B cell (primary cell): ENCODE measurements around the gene ATP5MC2. TPM values are rescaled to one million over a fixed set of nuclear protein-coding genes. Genes with fewer than 3 reads are reported as not detected.

Experiments used
- ATAC-seq: fragments of 200-7000 bp; cut with Tn5 transposase; one replicate; pipeline ENCODE4 v1.10.0; 2021; ENCODE audit warnings: low read depth, mild to moderate bottlenecking, moderate number of reproducible peaks, moderate library complexity
- CTCF ChIA-PET: fragments of 350-600 bp; sonication (Branson Sonifier 250); formaldehyde crosslinking; loops from one replicate; lab custom pipeline; 2021; ENCODE audit warnings: antibody characterized with exemption, inconsistent platforms; lab: Charles Lee
- POLR2A ChIA-PET: fragments of 350-600 bp; sonication (Branson Sonifier 250); formaldehyde crosslinking; loops from one replicate; lab custom pipeline; 2021; ENCODE audit warnings: antibody characterized with exemption; lab: Charles Lee
- DNase-seq: peaks from one replicate; pipeline ENCODE4 v3.0.0; 2013
- H2AFZ ChIP-seq: 2 replicates; pipeline ENCODE4 v1.6.1; 2012; ENCODE audit warnings: mild to moderate bottlenecking, low read depth, low read length; ENCODE audit not compliant: insufficient read depth, poor library complexity, severe bottlenecking
- H3K27ac ChIP-seq, 2 donors: 1 replicate in 1 of 2; 2 replicates in 1 of 2; pipeline ENCODE4 v1.5.1; 2012 to 2013; ENCODE audit warnings: low read length in 2 of 2, mild to moderate bottlenecking in 2 of 2, moderate library complexity in 1 of 2
- H3K27me3 ChIP-seq, 4 experiments: fragments of 200-600 bp in 1 of 4; sonication (generic) in 1 of 4; replicated peaks in 1 of 4; 1 replicate in 2 of 4; 2 replicates in 2 of 4; pipeline versions ENCODE4 v1.6.1 to v1.7.0; 2013 to 2016; ENCODE audit warnings: low read length in 3 of 4, mild to moderate bottlenecking in 2 of 4, mixed read lengths in 1 of 4, moderate library complexity in 1 of 4; ENCODE audit not compliant: insufficient read depth in 4 of 4, control insufficient read depth in 3 of 4; ENCODE audit errors: control extremely low read depth in 1 of 4
- H3K36me3 ChIP-seq, 2 experiments: replicated peaks in 1 of 2; 1 replicate in 1 of 2; 2 replicates in 1 of 2; pipeline versions ENCODE4 v1.6.1 to v1.7.1; 2013; ENCODE audit warnings: low read length in 1 of 2; ENCODE audit not compliant: insufficient read depth in 2 of 2, control insufficient read depth in 1 of 2; ENCODE audit errors: control extremely low read depth in 1 of 2, extremely low read depth in 1 of 2
- H3K4me1 ChIP-seq, 2 donors: fragments of 200-600 bp in 1 of 2; sonication (generic) in 1 of 2; 1 replicate in 1 of 2; 2 replicates in 1 of 2; pipeline versions ENCODE4 v1.5.1 to v1.6.1; 2013 to 2017; ENCODE audit warnings: low read length in 2 of 2; ENCODE audit not compliant: control insufficient read depth in 2 of 2, insufficient read depth in 2 of 2
- H3K4me2 ChIP-seq: replicated peaks from 2 replicates; pipeline ENCODE3; 2012; ENCODE audit warnings: mild to moderate bottlenecking, low read depth, low read length; ENCODE audit not compliant: poor library complexity, severe bottlenecking
- H3K4me3 ChIP-seq, 5 experiments: fragments of 200-600 bp in 1 of 5; sonication (generic) in 1 of 5; 1 replicate in 3 of 5; 2 replicates in 2 of 5; pipeline versions ENCODE4 v1.5.1 to v1.7.0; 2011 to 2016; ENCODE audit warnings: low read length in 4 of 5, mild to moderate bottlenecking in 4 of 5, low read depth in 2 of 5, control low read depth in 1 of 5, moderate library complexity in 1 of 5; ENCODE audit not compliant: insufficient read depth in 1 of 5; ENCODE audit errors: control extremely low read depth in 1 of 5, extremely low read depth in 1 of 5
- H3K79me2 ChIP-seq: fragments of 200-600 bp; sonication (generic); one replicate; pipeline ENCODE4 v1.6.0; 2016; ENCODE audit warnings: low read length; ENCODE audit not compliant: control insufficient read depth, insufficient read depth
- H3K9ac ChIP-seq: fragments of 200-600 bp; sonication (generic); 2 replicates; pipeline ENCODE4 v1.6.1; 2017; ENCODE audit warnings: mild to moderate bottlenecking, low read length, moderate library complexity
- H3K9me3 ChIP-seq, 3 donors: one replicate each; pipeline versions ENCODE4 v1.6.1 to v1.7.1; 2013; ENCODE audit warnings: low read length in 2 of 3; ENCODE audit not compliant: control insufficient read depth in 2 of 3, insufficient read depth in 1 of 3; ENCODE audit errors: control extremely low read depth in 1 of 3
- H4K20me1 ChIP-seq: 2 replicates; pipeline ENCODE4 v1.6.0; 2012; ENCODE audit warnings: mild to moderate bottlenecking, low read length; ENCODE audit not compliant: insufficient read depth, control insufficient read depth, poor library complexity, severe bottlenecking
- H3K27ac Mint-ChIP-seq: one replicate; pipeline ENCODE4 v1.8.0; 2021; ENCODE audit warnings: mixed read lengths
- H3K27me3 Mint-ChIP-seq: one replicate; pipeline ENCODE4 v1.8.0; 2021; ENCODE audit warnings: mixed read lengths
- H3K4me1 Mint-ChIP-seq: one replicate; pipeline ENCODE4 v1.8.0; 2021; ENCODE audit warnings: mixed read lengths
- H3K4me3 Mint-ChIP-seq: one replicate; pipeline ENCODE4 v1.8.0; 2021; ENCODE audit warnings: mixed read lengths
- H3K9me3 Mint-ChIP-seq: one replicate; pipeline ENCODE4 v1.8.0; 2022; ENCODE audit warnings: mixed read lengths; ENCODE audit not compliant: insufficient read depth
- EZH2 ChIP-seq: IDR thresholded peaks from 2 replicates; pipeline ENCODE4 v1.6.1; 2012; ENCODE audit warnings: borderline replicate concordance, low read depth, mild to moderate bottlenecking, moderate library complexity, low read length; ENCODE audit not compliant: insufficient read depth, poor library complexity, severe bottlenecking
- WGBS: methylation state at CpG from one replicate; pipeline ENCODE4 v1.1.5; 2013; ENCODE audit warnings: missing lambda C conversion rate; ENCODE audit not compliant: insufficient coverage; 5-methylcytosine and 5-hydroxymethylcytosine counted together
- intact Hi-C: fragments of 100-400 bp; cut with micrococcal nuclease; formaldehyde crosslinking; loops from one replicate; pipeline ENCODE4 v1.10.0; 2022
- polyA plus RNA-seq: library from polyadenylated mRNA; depleted of rRNA; stranded (reverse); fragments of >200 nt; gene quantifications from 2 replicates; pipeline ENCODE4 v1.2.3, GENCODE V29; 2012
- total RNA-seq, 2 donors: library from RNA; stranded (reverse); fragments of 120-200 nt in 1 of 2; gene quantifications; 1 replicate in 1 of 2; 2 replicates in 1 of 2; pipeline versions ENCODE4 v1.2.3 to v1.2.4, GENCODE V29; 2013 to 2022
- TF ChIP-seq, protein P1 (sequence below): fragments of 200-600 bp; IDR thresholded peaks from one replicate; pipeline ENCODE4 v1.8.0; 2022; ENCODE audit warnings: antibody characterized with exemption, mild to moderate bottlenecking

The ATP5MC2 gene
- total and polyA plus RNA-seq, 2 donors (not counting 1 experiment from before 2014, with no cell fraction given) = 212 to 435 TPM

DNA sequence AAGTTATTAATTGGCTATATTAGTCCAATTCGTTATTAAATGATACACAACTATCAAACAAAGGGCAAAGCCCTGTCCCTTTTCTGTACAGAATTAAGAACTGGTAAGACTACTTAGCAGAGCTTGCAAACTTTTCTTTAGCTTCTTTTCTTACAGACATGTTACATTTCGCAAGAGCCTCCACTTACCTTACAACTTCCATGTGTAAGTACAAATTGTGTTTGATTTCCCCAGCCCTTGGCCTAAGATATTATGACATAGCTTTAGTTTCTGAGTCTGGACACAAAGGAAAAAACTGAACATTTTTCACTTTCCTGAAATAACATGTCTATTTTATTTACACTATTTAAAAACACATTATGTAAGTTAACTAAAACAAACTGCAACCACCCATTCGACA is 51.4 kb downstream of the ATP5MC2 start:
- intact Hi-C loops = loop anchor here (10.0 kb wide), 1 partner anchor 300 kb away; the partner anchor contains the start of gene AAAS
- Histone ChIP-seq H2AFZ (no peak overlapping the region), H4K20me1 (no peaks in the 10 kb centered on the region), H3K79me2 (peaks cover 54% of the 10 kb centered on the region), H3K4me1 (peaks cover 26 to 30% of the 10 kb centered on the region in 2 donors), H3K9me3 (no peaks in the 10 kb centered on the region), H3K4me2 (peak overlapping the region; percentile 83), H3K36me3 (no peaks in the 10 kb centered on the region), H3K27ac (peak overlapping the region in 1 of 2 donors; percentile 20), H3K4me3 (peak overlapping the region in 1 of 5 experiments; percentile 74), H3K9ac (peak overlapping the region; percentile 79), H3K27me3 (no peaks in the 10 kb centered on the region)
- Mint-ChIP-seq H3K4me1 (peaks cover 49% of the 10 kb centered on the region), H3K27me3 (no peaks in the 10 kb centered on the region), H3K27ac (peak overlapping the region; percentile 65), H3K9me3 (no peaks in the 10 kb centered on the region), H3K4me3 (peak overlapping the region; percentile 91)
- ChIA-PET POLR2A (interaction anchor here (0.9 kb wide), 1 partner anchor 9 kb away, joined by 3 read pairs; no protein-coding TSS in a partner anchor), CTCF (interaction anchor here (1.4 kb wide), 2 partner anchors 13 to 120 kb away, joined by 3 read pairs; no protein-coding TSS in a partner anchor)
- WGBS = no CpG with 5 or more reads among the region's 3 CpGs
- no peak for TF ChIP-seq EZH2
- ATAC-seq = no peak
- no peak for DNase-seq

DNA sequence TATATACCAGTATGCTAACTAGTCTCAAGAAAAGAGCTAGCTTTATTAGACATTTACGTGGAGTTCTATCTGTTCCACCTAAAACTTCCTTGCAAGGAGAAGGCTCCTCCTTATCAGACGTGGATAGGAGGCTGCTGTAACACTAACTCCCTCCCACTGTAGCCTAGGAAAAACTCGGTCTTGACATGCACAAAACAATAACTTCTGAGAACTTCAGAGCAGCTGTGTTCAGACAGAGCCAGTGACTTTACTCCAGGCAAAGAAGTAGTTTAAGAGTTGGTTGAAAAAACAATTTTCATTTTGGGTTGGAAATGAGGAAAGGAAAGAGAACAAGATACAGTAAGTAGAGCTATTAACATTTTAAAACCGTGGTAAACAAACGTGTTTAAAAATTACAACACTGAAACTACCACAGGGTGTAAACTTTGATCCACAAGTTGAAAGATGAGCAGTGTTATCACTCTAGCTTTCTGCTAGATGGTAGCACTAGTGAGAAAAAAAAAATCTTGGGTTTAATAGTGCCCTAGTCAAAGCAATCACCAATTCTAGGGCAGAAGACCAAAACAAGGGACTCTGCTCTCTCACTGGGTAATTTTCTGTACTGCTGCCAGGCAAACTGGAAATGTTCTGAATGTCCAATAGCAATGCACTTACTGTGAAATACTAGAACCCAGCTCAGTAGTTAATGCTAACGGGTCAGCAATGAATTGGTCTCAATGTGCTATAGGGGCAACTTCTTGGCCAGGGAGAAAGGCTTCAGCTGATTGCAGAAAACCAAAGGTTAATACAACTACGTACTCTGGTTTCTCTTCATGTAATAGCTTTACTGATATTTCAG is 52.1 kb downstream of the ATP5MC2 start:
- Histone ChIP-seq H3K27ac (peak overlapping the region in 1 of 2 donors; percentile 20), H3K27me3 (no peaks in the 10 kb centered on the region), H3K4me2 (peak overlapping the region; percentile 83), H3K4me1 (peaks cover 33 to 37% of the 10 kb centered on the region in 2 donors), H2AFZ (peak overlapping the region; percentile 12), H3K4me3 (no peak overlapping the region), H3K79me2 (peaks cover 61% of the 10 kb centered on the region), H3K36me3 (no peaks in the 10 kb centered on the region), H3K9ac (peak overlapping the region; percentile 31), H3K9me3 (no peaks in the 10 kb centered on the region), H4K20me1 (no peaks in the 10 kb centered on the region)
- peaks cover 52% of the 10 kb centered on the region for H3K4me1 Mint-ChIP-seq
- ChIA-PET POLR2A (interaction anchor here (0.9 kb wide), 1 partner anchor 9 kb away, joined by 3 read pairs; no protein-coding TSS in a partner anchor), CTCF (interaction anchor here (0.7 to 1.4 kb wide), 4 partner anchors 12 to 121 kb away, joined by 3 read pairs; no protein-coding TSS in a partner anchor)
- intact Hi-C loops = loop anchor here (10.0 kb wide), 1 partner anchor 299 kb away; the partner anchor contains the start of gene AAAS
- no peaks in the 10 kb centered on the region for H3K9me3 Mint-ChIP-seq
- TF ChIP-seq, protein P1, sequence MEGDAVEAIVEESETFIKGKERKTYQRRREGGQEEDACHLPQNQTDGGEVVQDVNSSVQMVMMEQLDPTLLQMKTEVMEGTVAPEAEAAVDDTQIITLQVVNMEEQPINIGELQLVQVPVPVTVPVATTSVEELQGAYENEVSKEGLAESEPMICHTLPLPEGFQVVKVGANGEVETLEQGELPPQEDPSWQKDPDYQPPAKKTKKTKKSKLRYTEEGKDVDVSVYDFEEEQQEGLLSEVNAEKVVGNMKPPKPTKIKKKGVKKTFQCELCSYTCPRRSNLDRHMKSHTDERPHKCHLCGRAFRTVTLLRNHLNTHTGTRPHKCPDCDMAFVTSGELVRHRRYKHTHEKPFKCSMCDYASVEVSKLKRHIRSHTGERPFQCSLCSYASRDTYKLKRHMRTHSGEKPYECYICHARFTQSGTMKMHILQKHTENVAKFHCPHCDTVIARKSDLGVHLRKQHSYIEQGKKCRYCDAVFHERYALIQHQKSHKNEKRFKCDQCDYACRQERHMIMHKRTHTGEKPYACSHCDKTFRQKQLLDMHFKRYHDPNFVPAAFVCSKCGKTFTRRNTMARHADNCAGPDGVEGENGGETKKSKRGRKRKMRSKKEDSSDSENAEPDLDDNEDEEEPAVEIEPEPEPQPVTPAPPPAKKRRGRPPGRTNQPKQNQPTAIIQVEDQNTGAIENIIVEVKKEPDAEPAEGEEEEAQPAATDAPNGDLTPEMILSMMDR = no peak
- no peak for TF ChIP-seq EZH2
- H3K27me3 Mint-ChIP-seq = no peaks in the 10 kb centered on the region
- peak overlapping the region; percentile 63 for H3K27ac Mint-ChIP-seq
- peak overlapping the region; percentile 91 for H3K4me3 Mint-ChIP-seq
- WGBS = no CpG with 5 or more reads among the region's 7 CpGs
- ATAC-seq = no peak
- no peak for DNase-seq
